ENCODE data around the gene DENND1B. TPM values are rescaled to one million over a fixed set of nuclear protein-coding genes. Genes with fewer than 3 reads are reported as not detected.

Gene DENND1B
- total and polyA plus RNA-seq, 2 of the 8 experiments (the other 6 are each of a cell fraction or from before 2014, with no cell fraction given): 0.74 to 3.3 TPM

GRCh38 chr1:197664391-197664790 lies 110.9 kb downstream of the DENND1B start:
- DNase-seq (ENCODE audit: low read depth in 1 of 2, low spot score in 2 of 2) (no peak), FAIRE-seq (no peak)
- no peak overlapping the region for H2BK15ac ChIP-seq (ENCODE audit: low read length)
- no peaks in the 10 kb centered on the region; the same call in 1 of the 2 replicates for H3K23me2 ChIP-seq (ENCODE audit: low read depth, low read length)
- no peak overlapping the region for H2AK5ac ChIP-seq (ENCODE audit: low read depth, low read length)
- no peak overlapping the region for H3K18ac ChIP-seq (ENCODE audit: extremely low read depth, low read length)
- no peak overlapping the region for H4K8ac ChIP-seq (ENCODE audit: extremely low read depth, insufficient read depth, low read length)
- no peaks in the 10 kb centered on the region for H3K79me2 ChIP-seq (ENCODE audit: control insufficient read depth in 1 of 2, insufficient read depth in 2 of 2, low read length in 2 of 2)
- no peaks in the 10 kb centered on the region for H3K9me3 ChIP-seq (ENCODE audit: insufficient read depth in 2 of 2, low read depth in 1 of 2, low read length in 1 of 2)
- H2AFZ ChIP-seq (ENCODE audit: low read length): no peak overlapping the region
- 79% methylated on average over 1 of the region's 1 CpG; no CpG with 5 or more reads in 1 of the 2 experiments for WGBS, 2 experiments (ENCODE audit: extremely low coverage in 1 of 2, insufficient coverage in 1 of 2, insufficient read length in 1 of 2, insufficient replicate concordance in 2 of 2, low coverage in 1 of 2, low lambda C conversion rate in 2 of 2, missing lambda C conversion rate in 1 of 2)
- no peak overlapping the region for H4K91ac ChIP-seq (replicated peaks; ENCODE audit: insufficient read length, low read length)
- no peak overlapping the region for H2BK12ac ChIP-seq (ENCODE audit: low read depth, low read length)
- ChIA-PET POLR2A (ENCODE audit: partially characterized antibody) (no interaction called here), CTCF (ENCODE audit: partially characterized antibody) (interaction anchor here (1.5 kb wide), 1 partner anchor 260 kb away, joined by 3 read pairs; no protein-coding TSS in a partner anchor)
- H3K36me3 ChIP-seq (ENCODE audit: control insufficient read depth in 2 of 4, insufficient read depth in 4 of 4, low read length in 3 of 4): no peaks in the 10 kb centered on the region
- H3K14ac ChIP-seq (ENCODE audit: insufficient read length): no peak overlapping the region
- H3K9ac ChIP-seq (replicated peaks in 1 of 4; ENCODE audit: extremely low read depth in 1 of 4, low read depth in 3 of 4, low read length in 3 of 4): no peak overlapping the region
- no peaks in the 10 kb centered on the region for H3K4me1 ChIP-seq (replicated peaks in 1 of 4; ENCODE audit: control insufficient read depth in 3 of 4, insufficient read depth in 4 of 4, low read length in 3 of 4)
- H2BK120ac ChIP-seq (replicated peaks; ENCODE audit: low read depth, low read length): no peak overlapping the region
- no peak overlapping the region for H3K4me3 ChIP-seq (ENCODE audit: extremely low read depth in 1 of 4, insufficient read depth in 2 of 4, low read depth in 3 of 4, low read length in 4 of 4)
- H4K20me1 ChIP-seq (replicated peaks in 1 of 2; ENCODE audit: control insufficient read depth in 1 of 2, insufficient read depth in 2 of 2, low read length in 2 of 2): no peaks in the 10 kb centered on the region
- H2BK5ac ChIP-seq (ENCODE audit: low read depth, low read length): no peak overlapping the region
- no peaks in the 10 kb centered on the region for H3K79me1 ChIP-seq (ENCODE audit: low read depth, low read length)
- H3K56ac ChIP-seq (replicated peaks; ENCODE audit: insufficient read length, low read depth, low read length): no peak overlapping the region
- H3K27ac ChIP-seq (ENCODE audit: low read depth, low read length): no peak overlapping the region
- no peak overlapping the region for H2BK20ac ChIP-seq (ENCODE audit: low read length)
- H3K4ac ChIP-seq (replicated peaks; ENCODE audit: insufficient read length, low read depth, low read length): no peak overlapping the region
- H3K4me2 ChIP-seq (ENCODE audit: insufficient read depth in 1 of 2, low read depth in 2 of 2, low read length in 2 of 2): no peak overlapping the region
- H4K5ac ChIP-seq (ENCODE audit: insufficient read length, low read depth, low read length): no peak overlapping the region
- TF ChIP-seq CHD1 (IDR thresholded peaks at IDR 0.05; ENCODE audit: low read depth, low read length) (no peak), PHF8 (conservative IDR thresholded peaks at IDR 0.05; ENCODE audit: low read depth, low read length) (no peak)
- no peaks in the 10 kb centered on the region for H3K27me3 ChIP-seq (replicated peaks in 1 of 4; ENCODE audit: control insufficient read depth in 3 of 4, extremely low read depth in 1 of 4, insufficient read depth in 3 of 4, low read length in 3 of 4)
- H3K23ac ChIP-seq (ENCODE audit: insufficient read length): no peak overlapping the region

Data from H1 (cell line).